GM10248 (cell line): Measurements from ENCODE around the gene CHCHD10.

Experiments
- CTCF ChIA-PET: fragments of 300-600 bp; sonication (Branson Sonifier 250); formaldehyde crosslinking; extraction: SDS; loops from one replicate; lab custom pipeline; 2021; ENCODE audit warnings: antibody characterized with exemption; lab: Yijun Ruan, JAX
- POLR2A ChIA-PET: fragments of 350-650 bp; sonication (Branson Sonifier 250); formaldehyde crosslinking; extraction: SDS; loops from one replicate; lab custom pipeline; 2020; ENCODE audit warnings: antibody characterized with exemption; lab: Yijun Ruan, JAX
- DNase-seq: peaks from one replicate; pipeline ENCODE4 v3.0.0; 2012; ENCODE audit errors: extremely low spot score
- CTCF ChIP-seq: IDR thresholded peaks from 2 replicates; pipeline ENCODE4 v1.5.1; 2012; ENCODE audit warnings: mild to moderate bottlenecking, low read depth; ENCODE audit errors: extremely low read depth, missing control alignments, control extremely low read depth

The CHCHD10 gene

GRCh38 chr22:23762842-23763578 is 4.8 kb downstream of the CHCHD10 start, which contains the start of gene C22orf15:
TSS of gene C22orf15 (plus strand) at chr22:23762990. CDS start at chr22:23763307, 317 bp downstream.
- CTCF ChIA-PET: interaction anchor here (1.4 to 6.8 kb wide), 3 partner anchors 6 to 87 kb away, joined by 4 to 33 read pairs (median 5); partner anchors contain the start of genes CHCHD10 and ZNF70
- no peak for TF ChIP-seq CTCF
- no peak for DNase-seq
- POLR2A ChIA-PET: interaction anchor here (0.6 kb wide), 1 partner anchor 1598 kb away, joined by 3 read pairs; no protein-coding TSS in a partner anchor

- CTCF ChIA-PET: interaction anchor here (1.0 to 6.8 kb wide), 5 partner anchors 8 to 134 kb away, joined by 3 to 33 read pairs (median 4); partner anchors contain the start of genes CHCHD10, MIF and MMP11
- POLR2A ChIA-PET: interaction anchor here (0.7 kb wide), 1 partner anchor 805 kb away, joined by 4 read pairs; no protein-coding TSS in a partner anchor
- TF ChIP-seq CTCF: no peak
- DNase-seq: no peak
Observed at GRCh38 chr22:23760056-23760455, 7.7 kb downstream of the CHCHD10 start.

- DNase-seq: no peak
- POLR2A ChIA-PET: interaction anchor here (0.7 kb wide), 1 partner anchor 805 kb away, joined by 4 read pairs; no protein-coding TSS in a partner anchor
- CTCF ChIA-PET: interaction anchor here (0.7 to 6.8 kb wide), 5 partner anchors 10 to 134 kb away, joined by 3 to 33 read pairs (median 4); partner anchors contain the start of genes CHCHD10, MIF and MMP11
- TF ChIP-seq CTCF: no peak
Observed at GRCh38 chr22:23759566-23759965, 8.2 kb downstream of the CHCHD10 start.

- CTCF ChIA-PET: interaction anchor here (1.6 to 6.8 kb wide), 2 partner anchors 12 to 93 kb away, joined by 4 to 33 read pairs; partner anchors contain the start of gene CHCHD10
- POLR2A ChIA-PET: no interaction called here
- TF ChIP-seq CTCF: no peak
Observed at GRCh38 chr22:23756891-23757290, 10.9 kb downstream of the CHCHD10 start.

GRCh38 chr22:23755711-23756110 is 12.1 kb downstream of the CHCHD10 start:
- DNase-seq: no peak
- CTCF ChIA-PET: interaction anchor here (1.1 to 1.3 kb wide), 3 partner anchors 11 to 15 kb away, joined by 3 read pairs; no protein-coding TSS in a partner anchor
- POLR2A ChIA-PET: no interaction called here
- TF ChIP-seq CTCF: no peak

More at GRCh38 chr22:23756891-23757290, 10.9 kb downstream of the CHCHD10 start:
- DNase-seq: no peak

GRCh38 chr22:23754980-23755636 is 12.7 kb downstream of the CHCHD10 start:
- TF ChIP-seq CTCF: no peak
- DNase-seq: no peak
- POLR2A ChIA-PET: no interaction called here
- CTCF ChIA-PET: interaction anchor here (0.8 to 1.8 kb wide), 5 partner anchors 11 to 94 kb away, joined by 3 to 4 read pairs (median 3); no protein-coding TSS in a partner anchor
